Thoracic aorta (tissue), 2 donors: ENCODE data around the gene SLC48A1. TPM values are rescaled to one million over a fixed set of nuclear protein-coding genes. Genes with fewer than 3 reads are reported as not detected.

Source experiments
- ATAC-seq: fragments of 150-250 bp; one replicate; pipeline ENCODE4 v1.8.0; 2017; ENCODE audit warnings: low read depth; ENCODE audit not compliant: insufficient number of reproducible peaks, low FRiP score
- DNase-seq: peaks from one replicate; pipeline ENCODE4 v3.0.0-alpha.2; 2020; ENCODE audit warnings: low spot score
- H3K27ac ChIP-seq, 2 donors: fragments of 200-600 bp; sonication (generic); 1 replicate in 1 of 2; 2 replicates in 1 of 2; pipeline ENCODE4 v1.5.1; 2016; ENCODE audit warnings: mild to moderate bottlenecking in 2 of 2, moderate library complexity in 2 of 2
- H3K27me3 ChIP-seq: fragments of 200-600 bp; sonication (generic); replicated peaks from 2 replicates; pipeline ENCODE4 v1.6.0; 2016; ENCODE audit warnings: mild to moderate bottlenecking; ENCODE audit not compliant: insufficient read depth
- H3K36me3 ChIP-seq: fragments of 200-600 bp; sonication (generic); one replicate; pipeline ENCODE4 v1.5.1; 2016
- H3K4me1 ChIP-seq, 2 donors: fragments of 200-600 bp; sonication (generic); 1 replicate in 1 of 2; 2 replicates in 1 of 2; pipeline versions ENCODE4 v1.5.1 to v1.6.0; 2016; ENCODE audit warnings: low read depth in 2 of 2, mild to moderate bottlenecking in 1 of 2; ENCODE audit not compliant: control insufficient read depth in 1 of 2
- H3K4me3 ChIP-seq: fragments of 200-600 bp; sonication (generic); 2 replicates; pipeline ENCODE4 v1.5.1; 2016; ENCODE audit warnings: mild to moderate bottlenecking
- H3K9me3 ChIP-seq: fragments of 200-600 bp; sonication (generic); 2 replicates; pipeline ENCODE4 v1.5.1; 2016
- total RNA-seq, 2 donors: library from RNA; depleted of rRNA; stranded (reverse); fragments of >200 nt; gene quantifications; one replicate each; pipeline versions ENCODE4 v1.1.0 to v1.2.3, GENCODE V29; 2016
- TF ChIP-seq, protein P1 (sequence below): fragments of 200-600 bp; sonication (generic); IDR thresholded peaks from one replicate; pipeline ENCODE4 v1.5.1; 2019; ENCODE audit warnings: antibody characterized with exemption

Gene SLC48A1
- total RNA-seq, 2 donors from 2014 or later = 60.5 to 107 TPM

DNA sequence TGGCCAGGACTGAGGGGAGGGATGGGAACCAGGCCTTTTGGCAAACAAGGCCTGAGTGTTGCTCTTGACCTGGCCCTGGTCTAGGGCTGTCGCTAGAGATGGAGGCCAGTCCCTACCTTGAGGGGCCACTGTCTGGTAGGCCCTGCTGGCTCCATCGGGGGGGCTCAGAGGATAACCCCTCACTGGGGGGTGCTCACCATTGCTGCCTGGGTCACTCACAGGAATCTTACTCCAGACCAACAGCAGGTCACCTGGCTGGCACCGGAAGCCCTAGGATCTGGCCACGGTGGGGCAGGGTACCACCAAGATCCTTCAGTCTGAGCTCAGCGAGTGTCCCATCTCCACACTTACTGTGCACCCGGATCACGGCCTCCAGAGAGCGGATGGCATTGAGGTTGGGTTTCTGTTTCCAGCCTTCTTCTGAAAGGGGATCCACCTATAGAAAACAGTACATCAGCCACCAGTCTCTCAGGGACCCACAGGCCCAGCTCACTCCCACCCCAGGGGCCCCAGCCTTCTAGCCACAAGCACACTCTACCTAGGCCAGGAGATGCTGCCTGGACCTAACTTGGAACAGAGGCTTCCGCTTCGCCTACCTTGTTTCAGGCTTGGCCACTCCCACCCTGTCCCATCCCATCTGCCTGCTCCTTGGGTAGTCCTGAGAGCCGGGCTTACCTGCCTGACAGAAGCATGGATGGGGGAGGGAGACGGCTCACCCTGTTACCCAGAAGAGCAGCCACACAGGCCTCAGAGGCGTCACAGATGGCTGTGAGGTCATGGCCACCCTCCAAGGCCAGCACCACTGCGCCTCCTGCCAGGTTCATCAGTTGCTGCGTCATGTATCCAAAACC, 12.2 kb downstream of the SLC48A1 start:
- ATAC-seq (no peak), DNase-seq (no peak)
- no peaks in the 10 kb centered on the region for H3K27me3 ChIP-seq
- peak overlapping the region; percentile 39 to 56 for H3K27ac ChIP-seq
- TF ChIP-seq, protein P1, sequence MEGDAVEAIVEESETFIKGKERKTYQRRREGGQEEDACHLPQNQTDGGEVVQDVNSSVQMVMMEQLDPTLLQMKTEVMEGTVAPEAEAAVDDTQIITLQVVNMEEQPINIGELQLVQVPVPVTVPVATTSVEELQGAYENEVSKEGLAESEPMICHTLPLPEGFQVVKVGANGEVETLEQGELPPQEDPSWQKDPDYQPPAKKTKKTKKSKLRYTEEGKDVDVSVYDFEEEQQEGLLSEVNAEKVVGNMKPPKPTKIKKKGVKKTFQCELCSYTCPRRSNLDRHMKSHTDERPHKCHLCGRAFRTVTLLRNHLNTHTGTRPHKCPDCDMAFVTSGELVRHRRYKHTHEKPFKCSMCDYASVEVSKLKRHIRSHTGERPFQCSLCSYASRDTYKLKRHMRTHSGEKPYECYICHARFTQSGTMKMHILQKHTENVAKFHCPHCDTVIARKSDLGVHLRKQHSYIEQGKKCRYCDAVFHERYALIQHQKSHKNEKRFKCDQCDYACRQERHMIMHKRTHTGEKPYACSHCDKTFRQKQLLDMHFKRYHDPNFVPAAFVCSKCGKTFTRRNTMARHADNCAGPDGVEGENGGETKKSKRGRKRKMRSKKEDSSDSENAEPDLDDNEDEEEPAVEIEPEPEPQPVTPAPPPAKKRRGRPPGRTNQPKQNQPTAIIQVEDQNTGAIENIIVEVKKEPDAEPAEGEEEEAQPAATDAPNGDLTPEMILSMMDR = no peak
- no peak overlapping the region for H3K4me3 ChIP-seq
- H3K36me3 ChIP-seq = peaks cover 71% of the 10 kb centered on the region
- H3K4me1 ChIP-seq = no peaks in the 10 kb centered on the region
- H3K9me3 ChIP-seq = no peaks in the 10 kb centered on the region

DNA sequence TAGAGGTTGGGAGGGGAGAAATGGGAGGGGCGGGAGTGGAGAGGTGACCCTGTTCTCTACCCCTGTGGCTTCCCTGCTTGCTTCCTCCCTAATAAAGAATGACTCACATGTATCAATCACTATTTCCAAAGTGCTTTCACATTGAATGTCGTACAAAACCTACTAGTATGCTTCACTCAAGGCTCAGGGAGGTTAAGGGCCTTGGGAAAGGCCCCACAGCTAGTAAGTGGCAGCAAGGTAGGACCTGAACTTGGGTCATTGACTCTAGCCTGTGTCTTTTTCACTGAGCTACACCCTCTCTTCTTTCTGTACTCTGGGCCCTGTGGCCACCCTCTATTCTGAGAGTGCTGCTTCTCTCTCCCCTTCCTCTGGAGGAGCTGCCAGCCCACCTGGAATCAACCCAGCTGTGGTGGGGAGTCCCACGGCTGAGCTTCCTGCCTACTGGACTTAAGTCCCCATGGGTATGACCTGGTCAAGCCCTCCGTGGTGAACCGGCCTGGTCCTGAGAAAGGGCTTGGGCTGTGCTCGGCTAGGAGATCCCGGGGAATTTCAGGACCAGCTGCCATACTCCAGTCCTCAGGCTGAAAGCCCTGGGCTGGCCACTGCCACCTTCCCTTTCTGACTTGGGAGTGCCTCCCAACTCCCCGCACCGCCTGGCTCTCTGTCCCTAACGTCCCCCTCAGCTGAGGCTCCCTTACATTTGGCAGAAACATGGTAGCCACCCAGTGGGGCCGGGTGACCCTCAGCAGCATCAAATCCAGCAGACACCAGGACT, 13.0 kb downstream of the SLC48A1 start:
- no peaks in the 10 kb centered on the region for H3K4me1 ChIP-seq
- DNase-seq = no peak
- H3K36me3 ChIP-seq = peaks cover 79% of the 10 kb centered on the region
- H3K9me3 ChIP-seq = no peaks in the 10 kb centered on the region
- H3K4me3 ChIP-seq = no peak overlapping the region
- H3K27ac ChIP-seq = peak overlapping the region; percentile 39 to 56
- no peaks in the 10 kb centered on the region for H3K27me3 ChIP-seq
- TF ChIP-seq, protein P1 = no peak
- ATAC-seq = no peak

DNA sequence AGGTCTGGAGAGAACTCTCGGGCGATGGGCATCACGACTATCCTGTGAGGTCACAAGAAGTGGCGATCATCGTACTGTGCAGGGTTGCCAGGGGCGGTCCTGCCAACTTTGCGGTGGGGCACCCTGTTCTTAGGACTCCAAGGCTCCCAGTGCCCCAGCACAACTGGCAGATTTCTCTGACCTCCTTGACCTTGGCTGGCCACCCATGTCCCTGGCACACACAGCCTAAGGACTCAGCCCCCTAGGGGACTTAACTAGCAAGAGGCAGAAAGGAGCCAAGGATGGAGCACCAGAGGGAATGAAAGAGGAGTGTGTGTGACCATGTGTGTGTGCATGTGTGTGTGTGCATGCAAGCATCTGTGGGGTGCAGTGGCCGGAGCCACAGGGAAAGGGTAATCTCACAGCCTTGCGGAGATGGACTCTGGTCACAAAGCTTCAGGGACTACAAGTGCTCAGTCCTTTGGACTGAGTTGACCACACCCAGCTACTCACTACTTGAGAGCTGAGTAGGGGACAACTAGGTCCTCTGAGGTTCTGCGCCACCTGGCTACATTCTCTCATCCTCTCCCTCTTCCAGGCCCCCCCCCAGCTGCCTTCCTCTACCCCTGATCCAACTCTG, 13.7 kb downstream of the SLC48A1 start:
- Histone ChIP-seq H3K4me1 (no peaks in the 10 kb centered on the region), H3K27ac (peak overlapping the region in 1 of 2 donors; percentile 56), H3K27me3 (no peaks in the 10 kb centered on the region), H3K9me3 (no peaks in the 10 kb centered on the region), H3K36me3 (peaks cover 86% of the 10 kb centered on the region), H3K4me3 (no peak overlapping the region)
- TF ChIP-seq, protein P1 = no peak
- ATAC-seq (no peak), DNase-seq (no peak)

- no peak for DNase-seq
- Histone ChIP-seq H3K9me3 (no peaks in the 10 kb centered on the region), H3K4me1 (no peaks in the 10 kb centered on the region), H3K27me3 (no peaks in the 10 kb centered on the region), H3K36me3 (peaks cover 94% of the 10 kb centered on the region), H3K4me3 (no peak overlapping the region), H3K27ac (peak overlapping the region; percentile 18 to 56)
- TF ChIP-seq, protein P1 = no peak
- no peak for ATAC-seq
Measured at GRCh38 chr12:47787596-47788319, 14.7 kb downstream of the SLC48A1 start.
